Lower lobe of right lung (tissue), 2 donors: ENCODE data around the gene IGIP. TPM values are rescaled to one million over a fixed set of nuclear protein-coding genes. Genes with fewer than 3 reads are reported as not detected.
A peak's percentile ranks its signal among the peaks of the same experiment; 100 is the strongest.

Experiments
- ATAC-seq, 2 donors: fragments of 200-7000 bp; cut with Tn5 transposase; one replicate each; pipeline ENCODE4 v1.9.1; 2020 to 2022; ENCODE audit warnings: mild to moderate bottlenecking in 2 of 2, moderate library complexity in 2 of 2
- DNase-seq: peaks from one replicate; pipeline ENCODE4 v3.0.0-alpha.2; 2020
- H3K27ac ChIP-seq: fragments of 200-600 bp; one replicate; pipeline ENCODE4 v1.8.0; 2022
- H3K27me3 ChIP-seq: fragments of 200-600 bp; one replicate; pipeline ENCODE4 v1.8.0; 2022; ENCODE audit warnings: low read depth
- H3K36me3 ChIP-seq: fragments of 200-600 bp; one replicate; pipeline ENCODE4 v1.8.0; 2022; ENCODE audit warnings: mild to moderate bottlenecking
- H3K4me1 ChIP-seq: fragments of 200-600 bp; one replicate; pipeline ENCODE4 v1.8.0; 2022
- H3K4me3 ChIP-seq: fragments of 200-600 bp; one replicate; pipeline ENCODE4 v1.8.0; 2022; ENCODE audit warnings: mild to moderate bottlenecking
- H3K9me3 ChIP-seq: fragments of 200-600 bp; one replicate; pipeline ENCODE4 v1.8.0; 2022
- CTCF ChIP-seq: fragments of 200-600 bp; IDR thresholded peaks from one replicate; pipeline ENCODE4 v1.8.0; 2022; ENCODE audit warnings: antibody characterized with exemption, mild to moderate bottlenecking
- intact Hi-C: fragments of 100-400 bp; cut with DNase I; formaldehyde crosslinking; loops from one replicate; pipeline ENCODE4 v1.11.0; 2022
- total RNA-seq: library from RNA; stranded (reverse); fragmentation: NEBNext Ultra II Directional; extraction: Animal tissue kit (Norgen Biotek cat#: 25700); gene quantifications from one replicate; pipeline ENCODE4 v1.2.1, GENCODE V29; 2021
- donor health status: DM: no; HTN: yes; CAD: no; lungs with severe emphysema.

IGIP gene
- total RNA-seq, 1 donor from 2014 or later, result 17.7 TPM

DNA sequence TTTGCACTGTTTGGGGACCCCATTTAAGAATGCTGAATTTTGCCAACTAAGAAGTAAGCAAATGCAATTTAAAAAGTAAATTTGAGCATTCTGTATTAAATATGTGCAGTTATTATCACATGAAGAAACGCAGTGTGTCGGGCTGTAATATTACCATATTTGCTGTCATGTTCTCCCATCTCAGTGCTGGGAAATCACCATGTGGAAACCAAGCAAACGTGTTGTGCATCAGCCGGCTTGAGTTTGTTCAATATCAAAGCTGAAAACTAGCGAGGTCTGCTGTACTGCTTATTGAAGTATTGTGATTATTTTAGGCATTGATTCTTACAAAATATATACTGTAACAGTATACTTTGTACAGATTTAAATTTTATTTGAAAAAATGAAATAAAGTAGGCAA is 2.6 kb downstream of the IGIP start:
- intact Hi-C loops, result no loop called here

GRCh38 chr5:140130949-140131733 is 5.4 kb downstream of the IGIP start:
- no peaks in the 10 kb centered on the region for H3K9me3 ChIP-seq
- intact Hi-C loops, result no loop called here
- no peaks in the 10 kb centered on the region for H3K36me3 ChIP-seq
- TF ChIP-seq CTCF, result no peak
- ATAC-seq (no peak), DNase-seq (no peak)
- H3K27ac ChIP-seq, result no peak overlapping the region
- no peak overlapping the region for H3K4me3 ChIP-seq
- H3K4me1 ChIP-seq, result peaks cover 23% of the 10 kb centered on the region
- no peaks in the 10 kb centered on the region for H3K27me3 ChIP-seq

More for the DNA sequence above, 2.6 kb downstream of the IGIP start:
- H3K27me3 ChIP-seq, result no peaks in the 10 kb centered on the region
- no peak for TF ChIP-seq CTCF
- no peaks in the 10 kb centered on the region for H3K36me3 ChIP-seq
- no peak overlapping the region for H3K27ac ChIP-seq
- H3K4me1 ChIP-seq, result peaks cover 34% of the 10 kb centered on the region
- H3K9me3 ChIP-seq, result no peaks in the 10 kb centered on the region
- ATAC-seq (no peak), DNase-seq (no peak)
- no peak overlapping the region for H3K4me3 ChIP-seq

GRCh38 chr5:140131967-140132409 is 6.3 kb downstream of the IGIP start:
- intact Hi-C loops, result no loop called here
- Histone ChIP-seq H3K36me3 (no peaks in the 10 kb centered on the region), H3K4me1 (peaks cover 23% of the 10 kb centered on the region), H3K4me3 (no peak overlapping the region), H3K27me3 (no peaks in the 10 kb centered on the region), H3K27ac (no peak overlapping the region), H3K9me3 (no peaks in the 10 kb centered on the region)
- ATAC-seq (peak; percentile 93 to 94), DNase-seq (peak; percentile 84)
- no peak for TF ChIP-seq CTCF

- no peak overlapping the region for H3K27ac ChIP-seq
- DNase-seq, result no peak
- H3K4me1 ChIP-seq, result peaks cover 23% of the 10 kb centered on the region
- H3K9me3 ChIP-seq, result no peaks in the 10 kb centered on the region
- ATAC-seq, result peak; percentile 78 to 87
- no peak overlapping the region for H3K4me3 ChIP-seq
- intact Hi-C loops, result no loop called here
- no peaks in the 10 kb centered on the region for H3K36me3 ChIP-seq
- H3K27me3 ChIP-seq, result no peaks in the 10 kb centered on the region
- peak; percentile 13 for TF ChIP-seq CTCF
Observed at GRCh38 chr5:140133514-140134167, 7.9 kb downstream of the IGIP start.

GRCh38 chr5:140134277-140134935 is 8.7 kb downstream of the IGIP start:
- Histone ChIP-seq H3K9me3 (no peaks in the 10 kb centered on the region), H3K36me3 (no peaks in the 10 kb centered on the region), H3K27ac (no peak overlapping the region), H3K4me1 (peaks cover 23% of the 10 kb centered on the region), H3K4me3 (no peak overlapping the region), H3K27me3 (no peaks in the 10 kb centered on the region)
- ATAC-seq (no peak), DNase-seq (no peak)
- intact Hi-C loops, result no loop called here
- TF ChIP-seq CTCF, result no peak
